Endothelial cell of hepatic sinusoid (primary cell): ENCODE results near the gene RECK.
"Not testable (repeated sequence)": the region's sequence is repeated elsewhere in the genome, so short reads cannot be mapped to it uniquely, and the experiment has no call there.

Source experiments
- in situ Hi-C: cut with HindIII; loops from 2 replicates; pipeline ENCODE4 v1.10.0; 2017; ENCODE audit warnings: low sequenced_read_pairs

Gene RECK

GRCh38 chr9:36152741-36153438, 116.2 kb downstream of the RECK start:
- in situ Hi-C loops = no loop called here

DNA sequence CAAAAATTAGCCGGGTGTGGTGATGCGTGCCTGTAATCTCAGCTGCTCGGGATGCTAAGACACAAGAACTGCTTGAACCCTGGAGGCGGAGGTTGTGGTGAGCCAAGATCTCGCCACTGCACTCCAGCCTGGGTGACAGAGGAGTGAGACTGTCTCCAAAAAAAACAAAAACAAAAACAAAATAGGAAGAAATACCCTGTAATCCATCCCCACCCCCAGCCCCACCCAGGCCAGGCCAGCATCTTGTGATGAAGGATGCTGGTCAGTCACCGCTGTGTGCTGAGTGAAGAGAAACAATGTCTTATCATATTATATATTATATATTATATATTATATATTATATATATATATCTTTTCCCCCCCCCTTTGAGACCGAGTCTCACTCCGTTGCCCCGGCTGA, 117.0 kb downstream of the RECK start:
- in situ Hi-C loops = no loop called here

DNA sequence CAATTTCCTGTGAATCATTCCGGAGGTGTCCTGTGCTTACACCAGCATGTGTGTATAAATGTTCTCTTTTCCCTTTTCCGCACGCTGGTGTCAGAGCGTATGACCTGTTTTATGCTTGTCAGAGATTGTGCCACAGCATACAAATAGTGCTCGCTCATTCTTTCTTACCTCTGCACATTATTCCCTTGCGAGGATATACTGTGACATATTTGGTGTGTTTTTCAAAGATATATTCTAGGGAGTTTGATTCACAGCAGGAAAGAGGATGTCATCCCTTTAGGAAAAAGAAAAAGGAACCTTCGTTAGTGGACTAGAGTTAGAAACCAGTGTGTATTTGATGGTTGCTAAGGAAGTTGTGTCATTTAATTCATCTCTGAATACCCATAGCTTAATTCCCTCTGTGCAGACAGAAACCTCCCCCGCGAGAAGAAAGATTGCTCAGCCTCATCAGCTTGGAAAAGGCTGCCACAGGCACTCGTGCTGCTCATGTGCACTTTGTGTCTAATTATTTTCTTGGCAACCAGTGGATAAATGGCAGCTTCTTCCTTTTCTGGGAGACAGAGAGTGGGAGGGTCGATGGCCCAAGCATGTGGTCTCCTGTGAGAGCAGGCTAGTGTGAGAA, 117.7 kb downstream of the RECK start:
- in situ Hi-C loops = no loop called here

DNA sequence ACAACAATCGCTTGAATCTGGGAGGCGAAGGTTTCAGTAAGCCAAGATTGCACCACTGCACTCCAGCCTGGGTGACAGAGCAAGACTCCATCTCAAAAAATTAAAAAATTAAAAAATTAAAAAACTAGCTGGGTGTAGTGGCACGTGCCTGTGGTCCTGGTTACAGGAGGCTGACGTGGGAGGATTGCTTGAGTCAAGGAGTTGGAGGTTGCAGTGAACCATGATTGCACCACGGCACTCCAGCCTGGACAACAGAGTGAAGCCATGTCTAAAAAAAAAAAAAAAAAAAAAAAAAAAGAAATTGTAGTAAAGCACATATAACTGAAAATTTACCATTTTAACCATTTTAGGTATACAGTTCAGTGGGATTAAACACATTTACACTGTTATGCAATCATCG, 119.4 kb downstream of the RECK start:
- in situ Hi-C loops = no loop called here

DNA sequence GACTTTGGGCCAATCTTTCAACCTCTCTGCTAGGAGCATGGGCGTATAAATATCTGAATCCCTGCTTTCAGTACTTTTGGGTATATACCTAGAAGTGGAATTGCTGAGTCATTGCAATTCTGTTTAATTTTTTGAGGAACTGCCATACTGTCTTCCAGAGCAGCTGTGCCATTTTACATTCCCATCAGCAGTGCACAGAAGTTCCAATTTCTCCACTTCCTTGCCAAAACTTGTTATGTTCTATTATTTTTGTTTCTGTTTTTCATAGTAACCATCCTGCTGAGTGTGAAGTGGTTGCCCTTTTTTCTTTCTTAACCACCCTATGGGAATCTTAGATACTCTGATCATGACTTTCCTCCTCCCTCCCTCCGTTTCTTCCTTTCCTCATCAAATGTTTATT, 121.4 kb downstream of the RECK start:
- in situ Hi-C loops = no loop called here

DNA sequence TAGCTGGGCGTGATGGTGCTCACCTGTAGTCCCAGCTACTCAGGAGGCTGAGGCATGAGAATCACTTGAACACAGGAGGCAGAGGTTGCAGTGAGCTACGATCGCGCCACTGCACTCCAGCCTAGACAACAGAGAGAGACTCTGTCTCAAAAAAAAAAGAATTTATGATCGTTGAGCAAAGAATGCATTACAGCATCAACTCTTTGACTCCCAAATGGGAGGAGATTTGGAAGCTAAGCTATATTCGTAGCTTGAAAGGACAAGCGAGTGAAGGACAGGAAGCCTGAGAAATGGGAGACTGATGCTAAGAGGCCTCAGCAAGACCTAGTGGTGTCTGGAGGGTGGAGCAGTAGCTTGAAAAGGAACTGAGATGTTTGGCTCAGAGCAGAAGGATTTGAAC, 122.2 kb downstream of the RECK start:
- in situ Hi-C loops = no loop called here

- in situ Hi-C loops = not testable (repeated sequence)
Observed at GRCh38 chr9:36159509-36159908, 122.8 kb downstream of the RECK start.

GRCh38 chr9:36160126-36160525, 123.4 kb downstream of the RECK start:
- in situ Hi-C loops = not testable (repeated sequence)

- in situ Hi-C loops = no loop called here
Observed at GRCh38 chr9:36161187-36161586, 124.5 kb downstream of the RECK start.

- in situ Hi-C loops = no loop called here
Observed at GRCh38 chr9:36162211-36162738, 125.6 kb downstream of the RECK start.

DNA sequence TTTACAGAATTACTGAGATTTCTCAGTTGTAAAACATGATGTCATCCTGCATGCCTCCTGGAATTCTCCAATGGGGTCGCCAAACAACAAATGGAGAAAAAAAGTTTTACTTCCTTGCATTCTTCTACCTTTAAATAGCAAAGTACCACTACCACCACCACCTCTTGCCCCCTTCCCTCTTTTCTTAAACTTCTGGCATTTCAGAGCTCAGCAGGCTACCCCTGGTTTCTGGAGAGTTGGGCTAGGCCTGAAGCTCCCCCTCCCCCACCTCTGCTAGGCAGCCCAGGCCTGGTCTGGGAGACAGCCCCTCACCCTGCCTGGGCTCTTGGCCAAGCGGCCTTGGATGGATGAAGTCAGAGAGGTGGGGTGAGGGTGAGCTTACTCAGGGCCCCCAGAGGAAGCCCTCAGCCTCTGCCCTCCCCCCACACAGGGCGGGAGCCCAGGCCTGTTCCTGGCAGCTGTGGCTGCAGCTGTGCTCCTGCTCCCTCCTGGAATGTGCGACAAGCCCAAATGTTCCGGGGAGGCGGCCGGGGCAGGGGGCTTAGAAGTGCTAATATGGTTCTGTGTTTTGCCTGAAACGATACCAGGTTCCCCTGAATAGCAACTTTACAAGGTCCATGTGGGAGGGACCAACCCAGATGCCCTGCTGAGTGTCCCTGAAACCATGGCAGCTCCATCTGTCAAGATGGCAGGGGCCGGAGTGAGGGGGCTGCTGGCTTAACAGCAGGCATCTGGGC, 126.5 kb downstream of the RECK start:
- in situ Hi-C loops = no loop called here

GRCh38 chr9:36163786-36164170, 127.1 kb downstream of the RECK start:
- in situ Hi-C loops = no loop called here

- in situ Hi-C loops = no loop called here
Observed at GRCh38 chr9:36164372-36164771, 127.7 kb downstream of the RECK start.

DNA sequence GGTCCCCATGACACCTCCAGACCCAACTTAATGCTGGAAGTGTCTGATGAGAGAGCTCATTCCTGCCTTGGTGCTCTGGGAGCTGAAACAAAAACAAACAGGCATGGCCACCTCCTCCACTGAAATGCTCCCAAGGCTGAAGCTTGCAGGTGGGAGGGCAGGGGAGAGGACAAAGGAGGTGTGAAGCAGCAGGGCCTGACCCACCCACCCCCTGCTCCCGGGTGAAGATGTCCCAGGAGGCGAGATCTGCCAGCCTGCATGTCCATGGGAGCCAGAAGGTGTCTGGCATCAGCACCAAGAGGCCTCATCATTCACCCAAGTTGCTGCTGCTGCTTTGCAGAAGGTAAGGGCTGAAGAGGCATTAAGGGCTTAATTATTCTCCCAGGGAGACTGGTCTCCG, 128.3 kb downstream of the RECK start:
- in situ Hi-C loops = no loop called here

- in situ Hi-C loops = no loop called here
Observed at GRCh38 chr9:36165826-36166167, 129.1 kb downstream of the RECK start.

DNA sequence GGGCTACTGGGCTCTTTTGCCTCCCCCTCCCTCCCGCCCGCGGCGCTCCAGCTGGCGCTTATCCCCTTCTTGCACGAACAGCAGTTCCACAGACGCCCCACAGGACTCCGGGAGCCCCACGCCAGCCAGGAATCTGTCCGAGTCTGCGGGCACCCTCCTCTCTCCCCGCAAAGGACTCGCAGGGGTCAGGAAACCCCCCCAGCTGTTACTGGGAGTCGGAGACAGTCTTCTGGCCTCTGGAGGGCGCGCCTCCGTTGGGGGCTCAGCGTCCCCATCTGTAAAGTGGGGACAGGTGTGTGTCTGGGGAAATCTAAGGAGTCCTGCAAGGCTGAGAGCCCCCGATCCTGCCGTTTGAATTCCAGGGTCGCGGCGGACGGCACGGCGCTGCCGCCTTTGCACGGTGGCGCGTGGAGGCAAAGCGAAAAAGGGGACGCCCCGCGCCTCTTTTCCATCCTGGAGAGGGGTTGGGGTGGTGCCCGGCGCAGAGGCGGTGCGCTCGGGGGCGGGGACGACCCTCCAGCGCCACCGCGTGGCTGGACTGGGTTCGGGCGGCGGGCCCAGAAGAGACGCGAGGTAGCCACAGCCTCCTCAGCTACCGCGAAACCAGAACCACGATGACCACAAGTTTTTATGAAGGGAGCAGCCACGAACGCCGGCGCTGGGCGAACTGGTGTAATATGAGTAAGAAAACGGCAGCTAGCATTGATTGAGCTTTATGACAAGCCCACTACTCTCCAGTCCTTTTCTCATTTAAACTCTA, 129.6 kb downstream of the RECK start:
- in situ Hi-C loops = no loop called here

DNA sequence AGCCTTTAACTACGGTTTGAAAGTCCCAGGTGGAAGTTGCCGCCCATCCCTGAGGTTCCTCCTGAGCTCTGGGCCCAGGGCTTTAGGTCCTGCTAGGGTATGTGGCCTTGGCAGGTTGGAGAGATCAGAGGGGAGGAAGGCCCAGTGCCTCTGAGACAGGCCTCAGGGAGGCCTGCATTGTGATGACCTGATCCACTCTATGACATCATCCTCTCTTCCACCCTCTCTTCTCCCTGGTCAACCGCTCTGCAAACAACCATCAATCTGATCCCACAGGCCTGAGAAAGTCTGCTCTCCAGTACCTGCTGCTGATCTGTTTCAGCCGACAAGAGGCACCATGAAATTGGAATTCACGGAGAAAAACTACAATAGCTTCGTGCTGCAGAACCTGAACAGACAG, 132.5 kb downstream of the RECK start, which contains the start of gene CCIN:
Gene CCIN (plus strand): TSS at position 223 of the 400 bp plus-strand sequence. CDS start 115 bp downstream, at position 338.
- in situ Hi-C loops = no loop called here

DNA sequence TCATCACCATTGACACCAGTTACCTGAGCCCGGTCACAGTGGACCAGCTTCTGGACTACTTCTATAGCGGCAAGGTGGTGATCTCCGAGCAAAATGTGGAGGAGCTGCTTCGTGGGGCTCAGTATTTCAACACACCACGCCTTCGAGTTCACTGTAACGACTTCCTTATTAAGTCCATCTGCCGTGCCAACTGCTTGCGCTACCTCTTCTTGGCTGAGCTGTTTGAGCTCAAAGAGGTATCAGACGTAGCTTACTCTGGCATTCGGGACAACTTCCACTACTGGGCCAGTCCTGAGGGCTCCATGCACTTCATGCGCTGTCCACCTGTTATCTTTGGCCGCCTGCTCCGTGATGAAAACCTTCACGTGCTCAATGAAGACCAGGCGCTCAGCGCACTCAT, 133.0 kb downstream of the RECK start:
- in situ Hi-C loops = no loop called here

DNA sequence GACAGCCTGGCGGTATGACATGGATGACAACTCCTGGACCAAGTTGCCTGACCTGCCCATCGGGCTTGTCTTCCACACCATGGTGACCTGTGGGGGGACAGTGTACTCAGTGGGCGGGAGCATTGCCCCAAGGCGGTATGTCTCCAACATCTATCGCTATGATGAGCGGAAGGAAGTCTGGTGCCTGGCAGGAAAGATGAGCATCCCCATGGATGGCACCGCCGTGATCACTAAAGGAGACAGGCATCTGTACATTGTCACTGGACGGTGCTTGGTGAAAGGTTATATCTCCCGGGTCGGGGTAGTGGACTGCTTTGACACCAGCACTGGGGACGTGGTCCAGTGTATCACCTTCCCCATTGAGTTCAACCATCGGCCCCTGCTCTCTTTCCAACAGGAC, 133.8 kb downstream of the RECK start:
- in situ Hi-C loops = no loop called here

DNA sequence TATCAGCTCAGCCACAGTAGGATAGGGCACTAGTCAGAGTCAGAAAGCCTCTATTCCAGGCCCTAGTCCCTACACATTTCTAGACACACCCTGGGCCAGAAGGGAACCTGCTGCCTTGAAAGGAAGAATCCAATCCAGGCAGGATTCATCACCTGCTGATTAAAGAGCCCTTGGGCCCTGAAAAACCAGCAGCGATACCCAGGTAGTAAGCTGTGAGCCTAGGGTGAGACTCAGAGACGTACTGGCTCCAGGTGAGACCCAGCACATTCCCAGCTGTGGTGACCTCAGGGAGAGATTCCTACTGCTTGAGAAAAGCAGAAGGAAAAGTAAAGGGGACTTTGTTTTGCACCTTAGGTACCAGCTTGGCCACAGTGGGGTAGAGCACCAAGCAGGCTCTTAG, 137.1 kb downstream of the RECK start:
- in situ Hi-C loops = no loop called here
